ENCODE measurements around the gene TRIP10. TPM values are rescaled to one million over a fixed set of nuclear protein-coding genes. Genes with fewer than 3 reads are reported as not detected.
A peak's percentile ranks its signal among the peaks of the same experiment; 100 is the strongest.

Gene TRIP10
- 1 to 10 TPM in 1 of 3 donors, under 1 TPM in 1, not detected in 1; 0.86 to 1.5 TPM for polyA plus RNA-seq

GRCh38 chr19:6739390-6739882 lies at the start of gene TRIP10:
TSS of gene TRIP10 (plus strand) at chr19:6739680. CDS start at chr19:6739762, 82 bp downstream.
- peak; percentile 78 to 81 (median 80) for DNase-seq
- H3K27me3 Mint-ChIP-seq (ENCODE audit: low read depth in 3 of 3): peaks cover 7 to 25% (median 12%) of the 10 kb centered on the region in 3 donors
- peaks cover 0 to 1% (median 0%) of the 10 kb centered on the region in 6 donors for H3K9me3 Mint-ChIP-seq
- H3K36me3 Mint-ChIP-seq: peaks cover 0 to 5% (median 2%) of the 10 kb centered on the region in 3 donors
- H3K27ac Mint-ChIP-seq: peak within 1 kb of the TSS; percentile 92 to 98 (median 97)
- peaks cover 33 to 40% of the 10 kb centered on the region in 2 donors for H3K4me1 Mint-ChIP-seq
- peak within 1 kb of the TSS; percentile 90 to 97 (median 96) for H3K4me3 Mint-ChIP-seq

GRCh38 chr19:6690160-6690885 lies 49.2 kb upstream of the TRIP10 start:
- Mint-ChIP-seq H3K4me3 (no peak overlapping the region), H3K36me3 (no peaks in the 10 kb centered on the region), H3K4me1 (peaks cover 0 to 3% of the 10 kb centered on the region in 2 donors), H3K27me3 (ENCODE audit: low read depth in 3 of 3) (peaks cover 0 to 6% (median 2%) of the 10 kb centered on the region in 3 donors), H3K27ac (peak overlapping the region in 1 of 6 donors; percentile 49), H3K9me3 (peaks cover 0 to under 1% (median 0%) of the 10 kb centered on the region in 6 donors)
- DNase-seq: no peak

- Mint-ChIP-seq H3K27ac (no peak overlapping the region), H3K36me3 (no peaks in the 10 kb centered on the region), H3K4me1 (peaks cover 0 to 4% of the 10 kb centered on the region in 2 donors), H3K27me3 (ENCODE audit: low read depth in 3 of 3) (peaks cover under 1 to 6% (median 2%) of the 10 kb centered on the region in 3 donors), H3K9me3 (peaks cover 0 to 2% (median 0%) of the 10 kb centered on the region in 6 donors), H3K4me3 (no peak overlapping the region)
- DNase-seq: no peak
Observed at GRCh38 chr19:6691342-6691741, 48.1 kb upstream of the TRIP10 start.

- H3K27me3 Mint-ChIP-seq (ENCODE audit: low read depth in 3 of 3): peaks cover 2 to 6% (median 3%) of the 10 kb centered on the region in 3 donors
- H3K4me1 Mint-ChIP-seq: peaks cover under 1 to 4% of the 10 kb centered on the region in 2 donors
- H3K4me3 Mint-ChIP-seq: no peak overlapping the region
- H3K27ac Mint-ChIP-seq: no peak overlapping the region
- H3K9me3 Mint-ChIP-seq: peaks cover 0 to 2% (median 0%) of the 10 kb centered on the region in 6 donors
- H3K36me3 Mint-ChIP-seq: no peaks in the 10 kb centered on the region
- no peak for DNase-seq
Observed at GRCh38 chr19:6692027-6692426, 47.5 kb upstream of the TRIP10 start.

GRCh38 chr19:6693056-6693471 lies 46.4 kb upstream of the TRIP10 start:
- Mint-ChIP-seq H3K27me3 (ENCODE audit: low read depth in 3 of 3) (peaks cover 2 to 6% (median 3%) of the 10 kb centered on the region in 3 donors), H3K4me1 (peaks cover 5 to 8% of the 10 kb centered on the region in 2 donors), H3K27ac (no peak overlapping the region), H3K36me3 (no peaks in the 10 kb centered on the region), H3K9me3 (peaks cover 0 to 2% (median 0%) of the 10 kb centered on the region in 6 donors), H3K4me3 (no peak overlapping the region)
- DNase-seq: no peak

GRCh38 chr19:6693681-6694080 lies 45.8 kb upstream of the TRIP10 start:
- peaks cover 2 to 4% (median 3%) of the 10 kb centered on the region in 3 donors for H3K27me3 Mint-ChIP-seq (ENCODE audit: low read depth in 3 of 3)
- H3K27ac Mint-ChIP-seq: no peak overlapping the region
- H3K4me3 Mint-ChIP-seq: no peak overlapping the region
- H3K9me3 Mint-ChIP-seq: peaks cover 0 to 2% (median 0%) of the 10 kb centered on the region in 6 donors
- no peaks in the 10 kb centered on the region for H3K36me3 Mint-ChIP-seq
- peaks cover 5 to 8% of the 10 kb centered on the region in 2 donors for H3K4me1 Mint-ChIP-seq
- DNase-seq: no peak

GRCh38 chr19:6694147-6694815 lies 45.2 kb upstream of the TRIP10 start:
- Mint-ChIP-seq H3K4me1 (peaks cover 5 to 8% of the 10 kb centered on the region in 2 donors), H3K4me3 (no peak overlapping the region), H3K36me3 (no peaks in the 10 kb centered on the region), H3K27me3 (ENCODE audit: low read depth in 3 of 3) (peaks cover 2 to 3% (median 2%) of the 10 kb centered on the region in 3 donors), H3K27ac (no peak overlapping the region), H3K9me3 (peaks cover 0 to 2% (median 0%) of the 10 kb centered on the region in 6 donors)
- DNase-seq: no peak

GRCh38 chr19:6696239-6696820 lies 43.1 kb upstream of the TRIP10 start:
- H3K27ac Mint-ChIP-seq: no peak overlapping the region
- peaks cover 0 to 2% (median 0%) of the 10 kb centered on the region in 6 donors for H3K9me3 Mint-ChIP-seq
- peaks cover 5 to 8% of the 10 kb centered on the region in 2 donors for H3K4me1 Mint-ChIP-seq
- no peak for DNase-seq
- peaks cover 0 to 3% (median 2%) of the 10 kb centered on the region in 3 donors for H3K27me3 Mint-ChIP-seq (ENCODE audit: low read depth in 3 of 3)
- H3K4me3 Mint-ChIP-seq: no peak overlapping the region
- H3K36me3 Mint-ChIP-seq: no peaks in the 10 kb centered on the region

GRCh38 chr19:6697291-6697690 lies 42.2 kb upstream of the TRIP10 start:
- H3K9me3 Mint-ChIP-seq: peaks cover 0 to 2% (median 0%) of the 10 kb centered on the region in 6 donors
- peaks cover 0 to 3% (median 2%) of the 10 kb centered on the region in 3 donors for H3K27me3 Mint-ChIP-seq (ENCODE audit: low read depth in 3 of 3)
- peak overlapping the region in 2 of 6 donors; percentile 39 to 53 for H3K27ac Mint-ChIP-seq
- no peak overlapping the region for H3K4me3 Mint-ChIP-seq
- peaks cover 4 to 8% of the 10 kb centered on the region in 2 donors for H3K4me1 Mint-ChIP-seq
- DNase-seq: no peak
- H3K36me3 Mint-ChIP-seq: no peaks in the 10 kb centered on the region

GRCh38 chr19:6699935-6700334 lies 39.5 kb upstream of the TRIP10 start:
- DNase-seq: no peak
- Mint-ChIP-seq H3K27me3 (ENCODE audit: low read depth in 3 of 3) (peaks cover 0 to 2% (median 1%) of the 10 kb centered on the region in 3 donors), H3K9me3 (peaks cover 0 to 2% (median 0%) of the 10 kb centered on the region in 6 donors), H3K36me3 (no peaks in the 10 kb centered on the region), H3K4me3 (no peak overlapping the region), H3K4me1 (peaks cover 4 to 8% of the 10 kb centered on the region in 2 donors), H3K27ac (no peak overlapping the region)

GRCh38 chr19:6700586-6701316 lies 38.7 kb upstream of the TRIP10 start:
- no peaks in the 10 kb centered on the region for H3K36me3 Mint-ChIP-seq
- no peak for DNase-seq
- H3K27ac Mint-ChIP-seq: no peak overlapping the region
- H3K4me3 Mint-ChIP-seq: no peak overlapping the region
- H3K4me1 Mint-ChIP-seq: peaks cover 1 to 8% of the 10 kb centered on the region in 2 donors
- H3K27me3 Mint-ChIP-seq (ENCODE audit: low read depth in 3 of 3): peaks cover 0 to 2% (median 1%) of the 10 kb centered on the region in 3 donors
- no peaks in the 10 kb centered on the region for H3K9me3 Mint-ChIP-seq

- Mint-ChIP-seq H3K27ac (peak overlapping the region in 1 of 6 donors; percentile 53), H3K4me3 (no peak overlapping the region), H3K9me3 (peaks cover 0 to 1% (median 0%) of the 10 kb centered on the region in 6 donors), H3K27me3 (ENCODE audit: low read depth in 3 of 3) (peaks cover 0 to 6% (median 0%) of the 10 kb centered on the region in 3 donors), H3K36me3 (no peaks in the 10 kb centered on the region), H3K4me1 (peaks cover 11 to 16% of the 10 kb centered on the region in 2 donors)
- no peak for DNase-seq
Observed at GRCh38 chr19:6705931-6706632, 33.4 kb upstream of the TRIP10 start.

All from immature natural killer cell (primary cell).